ENCODE data around the gene TMEM115. TPM values are rescaled to one million over a fixed set of nuclear protein-coding genes. Genes with fewer than 3 reads are reported as not detected.

Gene TMEM115
- total and polyA plus RNA-seq, 2 donors (not counting 3 experiments of a cell fraction or from before 2014, with no cell fraction given) = 44.7 to 65.5 TPM

DNA sequence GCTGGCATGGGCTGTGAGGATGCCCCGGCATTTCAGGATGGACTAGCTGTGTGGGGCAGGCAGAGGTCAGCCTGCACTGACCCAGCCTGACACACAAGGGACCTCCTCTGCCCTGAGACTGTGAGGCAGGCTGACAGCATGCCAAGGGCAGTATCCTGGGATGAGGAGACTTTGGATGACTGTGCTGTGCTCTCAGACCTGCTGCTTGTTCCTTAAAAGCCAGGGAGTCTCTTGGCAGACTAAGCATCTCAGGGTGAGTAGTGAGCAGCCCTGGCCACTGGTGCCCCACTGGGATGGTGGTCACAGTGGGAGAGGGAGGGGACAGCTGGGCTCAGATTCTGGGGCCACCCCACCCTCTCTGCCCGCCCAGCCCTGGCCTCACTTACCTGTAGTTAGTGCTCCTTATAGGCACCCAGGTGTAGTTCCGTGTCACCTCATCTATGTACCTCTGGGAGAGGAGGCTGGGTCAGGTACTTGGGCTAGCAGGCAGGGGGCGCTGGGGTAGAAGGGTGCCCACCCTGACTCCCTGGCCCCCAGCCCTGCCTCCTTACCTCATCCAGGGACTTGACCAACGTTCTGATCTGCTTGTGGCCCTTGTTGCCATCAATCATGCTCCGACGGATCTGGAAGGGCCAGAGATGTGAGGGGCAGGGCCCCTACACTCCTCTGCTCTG lies 16.1 kb upstream of the TMEM115 start:
- dilution Hi-C loops (cut with MboI; ENCODE audit: extremely low pct_ligation_motif_present, low sequenced_read_pairs) = no loop called here
- intact Hi-C loops (cut with micrococcal nuclease) = no loop called here
- Histone ChIP-seq H3K27me3 (ENCODE audit: control insufficient read depth in 2 of 2, insufficient read depth in 2 of 2, low read length in 2 of 2) (peaks cover 0 to 2% of the 10 kb centered on the region in 2 experiments), H3K9me1 (replicated peaks; ENCODE audit: control insufficient read depth, extremely low read depth, insufficient read depth, low read length) (no peaks in the 10 kb centered on the region), H3K27ac (ENCODE audit: insufficient read depth, low read depth, low read length) (no peak overlapping the region), H3K9me3 (replicated peaks; ENCODE audit: control insufficient read depth, insufficient read depth, low read length) (no peaks in the 10 kb centered on the region), H4K20me1 (replicated peaks; ENCODE audit: control insufficient read depth, extremely low read depth, insufficient read depth, low read length) (no peaks in the 10 kb centered on the region), H3K36me3 (ENCODE audit: control insufficient read depth in 2 of 2, extremely low read depth in 1 of 2, insufficient read depth in 2 of 2, low read length in 2 of 2) (no peaks in the 10 kb centered on the region), H3K4me3 (replicated peaks in 1 of 3; ENCODE audit: insufficient read depth in 1 of 3, low read depth in 1 of 3, low read length in 3 of 3) (no peak overlapping the region), H3K9ac (replicated peaks; ENCODE audit: extremely low read depth, insufficient read depth, low read length) (no peak overlapping the region), H2AFZ (ENCODE audit: low read depth, low read length) (no peak overlapping the region), H3K4me2 (ENCODE audit: insufficient read depth, low read length) (no peak overlapping the region), H3K79me2 (ENCODE audit: control insufficient read depth, insufficient read depth, low read length) (no peaks in the 10 kb centered on the region), H3K4me1 (ENCODE audit: control insufficient read depth, extremely low read depth, insufficient read depth, low read length) (no peaks in the 10 kb centered on the region)
- DNase-seq (ENCODE audit: low read depth, low spot score) = no peak
- POLR2A ChIA-PET = no interaction called here
- CTCF ChIA-PET = interaction anchor here (0.6 kb wide), 1 partner anchor 167 kb away, joined by 4 read pairs; no protein-coding TSS in a partner anchor
- TF ChIP-seq MYC (IDR thresholded peaks at IDR 0.05; ENCODE audit: low read depth, low read length) = no peak
- no peak for TF ChIP-seq GATA2 (IDR thresholded peaks at IDR 0.05; ENCODE audit: insufficient read depth, insufficient read length, low read depth, low read length)
- no peak for TF ChIP-seq FOS (IDR thresholded peaks at IDR 0.05; ENCODE audit: borderline replicate concordance, insufficient read depth, low read length)
- no peak for TF ChIP-seq POLR2A (IDR thresholded peaks at IDR 0.05; ENCODE audit: low read depth, low read length)
- TF ChIP-seq, protein P1, sequence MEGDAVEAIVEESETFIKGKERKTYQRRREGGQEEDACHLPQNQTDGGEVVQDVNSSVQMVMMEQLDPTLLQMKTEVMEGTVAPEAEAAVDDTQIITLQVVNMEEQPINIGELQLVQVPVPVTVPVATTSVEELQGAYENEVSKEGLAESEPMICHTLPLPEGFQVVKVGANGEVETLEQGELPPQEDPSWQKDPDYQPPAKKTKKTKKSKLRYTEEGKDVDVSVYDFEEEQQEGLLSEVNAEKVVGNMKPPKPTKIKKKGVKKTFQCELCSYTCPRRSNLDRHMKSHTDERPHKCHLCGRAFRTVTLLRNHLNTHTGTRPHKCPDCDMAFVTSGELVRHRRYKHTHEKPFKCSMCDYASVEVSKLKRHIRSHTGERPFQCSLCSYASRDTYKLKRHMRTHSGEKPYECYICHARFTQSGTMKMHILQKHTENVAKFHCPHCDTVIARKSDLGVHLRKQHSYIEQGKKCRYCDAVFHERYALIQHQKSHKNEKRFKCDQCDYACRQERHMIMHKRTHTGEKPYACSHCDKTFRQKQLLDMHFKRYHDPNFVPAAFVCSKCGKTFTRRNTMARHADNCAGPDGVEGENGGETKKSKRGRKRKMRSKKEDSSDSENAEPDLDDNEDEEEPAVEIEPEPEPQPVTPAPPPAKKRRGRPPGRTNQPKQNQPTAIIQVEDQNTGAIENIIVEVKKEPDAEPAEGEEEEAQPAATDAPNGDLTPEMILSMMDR (IDR thresholded peaks at IDR 0.05; ENCODE audit: extremely low read depth in 1 of 2, insufficient read depth in 1 of 2, low read depth in 1 of 2, low read length in 2 of 2) = no peak
- TF ChIP-seq POLR2AphosphoS5 (IDR thresholded peaks at IDR 0.05; ENCODE audit: insufficient read depth, low read depth, low read length) = no peak
- TF ChIP-seq, protein P2, sequence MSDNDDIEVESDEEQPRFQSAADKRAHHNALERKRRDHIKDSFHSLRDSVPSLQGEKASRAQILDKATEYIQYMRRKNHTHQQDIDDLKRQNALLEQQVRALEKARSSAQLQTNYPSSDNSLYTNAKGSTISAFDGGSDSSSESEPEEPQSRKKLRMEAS (IDR thresholded peaks at IDR 0.05; ENCODE audit: insufficient read depth, insufficient read length) = no peak
- TF ChIP-seq EZH2 (IDR thresholded peaks at IDR 0.05; ENCODE audit: borderline replicate concordance, low read depth, low read length, severe bottlenecking) = no peak
- TF ChIP-seq JUN (IDR thresholded peaks at IDR 0.05; ENCODE audit: borderline replicate concordance, insufficient read depth, insufficient read length, low read depth) = no peak
- no peak for FAIRE-seq
- BruUV-seq (replicated peaks) = no TSS peak
